Activated CD4-positive, CD25-positive, alpha-beta regulatory T cell (primary cell): ENCODE data around the gene BLVRB.
A peak's percentile ranks its signal among the peaks of the same experiment; 100 is the strongest.
"Not testable (repeated sequence)": the region's sequence is repeated elsewhere in the genome, so short reads cannot be mapped to it uniquely, and the experiment has no call there.

Experiments
- DNase-seq, 4 experiments: peaks; one replicate each; lab custom pipeline; 2025; lab: John Stamatoyannopoulos, UW

BLVRB gene

DNA sequence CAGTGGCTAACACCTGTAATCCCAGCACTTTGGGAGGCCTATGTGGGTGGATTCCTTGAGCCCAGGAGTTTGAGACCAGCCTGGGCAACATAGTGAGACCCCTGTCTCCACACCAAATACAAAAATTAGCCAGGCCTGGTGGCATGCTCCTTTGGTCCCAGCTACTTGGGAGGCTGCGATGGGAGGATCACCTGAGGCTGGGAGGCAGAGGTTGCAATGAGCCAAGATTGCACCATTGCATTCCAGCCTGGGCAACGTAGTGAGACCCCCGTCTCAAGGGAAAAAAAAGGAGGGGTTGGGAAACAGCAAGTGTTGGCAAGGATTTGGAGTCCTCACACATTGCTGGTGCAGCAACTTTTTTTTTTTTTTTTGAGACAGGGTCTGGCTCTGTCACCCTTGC lies 20.5 kb upstream of the BLVRB start:
- no peak for DNase-seq

DNA sequence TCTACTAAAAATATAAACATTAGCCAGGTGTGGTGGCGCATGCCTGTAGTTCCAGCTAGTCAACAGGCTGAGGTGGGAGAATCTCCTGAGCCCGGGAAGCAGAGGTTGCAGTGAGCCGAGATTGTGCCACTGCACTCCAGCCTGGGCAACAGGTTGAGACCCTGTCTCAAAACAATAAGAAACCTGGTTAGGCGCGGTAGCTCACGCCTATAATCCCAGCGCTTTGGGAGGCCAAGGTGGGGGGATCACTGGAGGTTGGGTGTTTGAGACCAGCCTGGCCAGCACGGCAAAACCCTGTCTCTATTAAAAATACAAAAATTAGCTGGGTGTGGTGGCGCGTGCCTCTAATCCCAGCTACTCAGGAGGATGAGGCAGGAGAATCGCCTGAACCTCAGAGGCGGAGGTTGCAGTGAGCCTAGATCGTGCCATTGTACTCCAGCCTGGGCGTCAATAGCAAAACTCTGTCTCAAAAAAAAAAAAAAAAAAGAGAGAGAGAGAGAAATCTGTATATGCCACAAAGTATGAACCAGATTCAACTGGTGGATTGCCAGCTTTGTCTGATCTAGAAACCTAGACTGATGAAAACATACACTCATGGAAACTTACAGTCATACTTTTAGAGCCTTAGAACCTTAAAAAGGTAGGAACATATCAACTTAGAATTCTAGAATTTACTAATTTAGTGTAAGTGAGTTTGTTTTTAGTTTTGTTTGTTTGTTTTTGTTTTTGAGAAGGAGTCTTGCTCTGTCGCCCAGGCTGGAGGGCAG lies 10.5 kb upstream of the BLVRB start:
- DNase-seq, result not testable (repeated sequence)

DNA sequence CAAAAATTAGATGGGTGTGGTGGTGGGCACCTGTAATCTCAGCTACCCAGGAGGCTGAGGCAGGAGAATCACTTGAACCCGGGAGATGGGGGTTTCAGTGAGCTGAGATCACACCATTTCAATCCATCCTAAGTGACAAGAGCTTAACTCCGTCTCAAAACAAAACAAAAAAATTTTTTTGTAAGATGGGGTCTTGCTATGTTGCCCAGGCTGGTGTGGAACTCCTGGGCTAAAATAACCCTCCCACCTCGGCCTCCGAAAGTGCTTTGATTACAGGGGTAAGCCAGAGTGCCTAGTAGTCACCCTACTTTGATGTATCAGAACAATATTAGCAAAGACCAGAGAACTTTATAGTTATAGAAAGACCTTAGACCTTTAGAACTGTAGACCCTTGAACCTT lies 9.2 kb upstream of the BLVRB start:
- DNase-seq, result no peak

DNA sequence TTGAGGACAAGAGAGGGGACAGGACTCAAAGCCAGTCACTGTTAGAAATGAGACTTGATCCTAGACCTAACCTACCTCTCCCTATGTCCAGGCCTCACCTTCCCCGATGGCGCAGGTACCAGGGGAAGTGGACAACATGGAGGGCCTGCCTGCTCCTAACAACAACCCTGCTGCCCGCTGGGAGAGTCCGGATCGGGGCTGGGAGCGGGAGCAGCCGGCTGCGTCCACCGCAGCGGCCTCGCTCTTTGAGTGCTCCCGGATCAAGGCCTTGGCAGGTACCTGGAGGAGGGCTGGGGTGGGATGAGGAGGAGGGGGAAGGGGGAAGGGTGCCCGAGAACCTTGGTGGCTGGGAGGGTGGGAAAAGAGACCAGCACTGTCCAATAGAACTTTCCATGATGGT lies 7.0 kb upstream of the BLVRB start:
- DNase-seq, result no peak

DNA sequence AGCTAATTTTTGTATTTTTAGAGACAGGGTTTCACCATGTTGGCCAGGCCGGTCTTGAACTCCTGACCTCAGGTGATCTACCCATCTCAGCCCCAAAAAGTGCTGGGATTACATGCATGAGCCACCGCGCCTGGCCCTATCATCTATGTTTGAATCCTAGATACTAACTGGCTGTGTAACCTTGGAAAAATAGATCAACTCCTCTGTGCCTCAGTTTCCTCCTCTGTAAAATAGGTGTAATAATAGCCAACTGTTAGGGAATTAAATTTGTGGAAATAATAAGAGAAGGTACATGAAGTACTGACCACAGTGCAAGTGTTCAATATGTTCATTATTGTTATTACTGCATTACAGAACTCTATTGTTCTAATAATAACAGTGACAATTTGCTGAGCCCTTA lies 5.6 kb upstream of the BLVRB start:
- DNase-seq, result no peak

DNA sequence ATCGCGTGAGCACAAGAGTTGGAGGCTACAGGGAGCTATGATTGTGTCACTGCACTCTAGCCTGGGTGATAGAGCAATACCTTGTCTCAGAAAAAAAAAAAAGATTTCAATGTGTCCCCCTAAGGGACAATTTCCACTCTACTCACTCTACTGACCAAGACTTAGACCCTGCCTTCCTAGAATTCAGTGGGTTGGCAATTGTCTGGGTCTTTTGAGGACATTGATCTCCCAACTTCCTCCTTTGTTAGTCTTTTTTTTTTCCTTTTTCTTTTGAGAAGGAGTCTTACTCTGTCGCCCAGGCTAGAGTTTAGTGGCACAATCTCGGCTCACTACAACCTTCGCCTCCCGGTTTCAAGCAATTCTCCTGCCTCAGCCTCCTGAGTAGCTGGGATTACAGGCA lies 3.5 kb upstream of the BLVRB start:
- DNase-seq, result no peak

DNA sequence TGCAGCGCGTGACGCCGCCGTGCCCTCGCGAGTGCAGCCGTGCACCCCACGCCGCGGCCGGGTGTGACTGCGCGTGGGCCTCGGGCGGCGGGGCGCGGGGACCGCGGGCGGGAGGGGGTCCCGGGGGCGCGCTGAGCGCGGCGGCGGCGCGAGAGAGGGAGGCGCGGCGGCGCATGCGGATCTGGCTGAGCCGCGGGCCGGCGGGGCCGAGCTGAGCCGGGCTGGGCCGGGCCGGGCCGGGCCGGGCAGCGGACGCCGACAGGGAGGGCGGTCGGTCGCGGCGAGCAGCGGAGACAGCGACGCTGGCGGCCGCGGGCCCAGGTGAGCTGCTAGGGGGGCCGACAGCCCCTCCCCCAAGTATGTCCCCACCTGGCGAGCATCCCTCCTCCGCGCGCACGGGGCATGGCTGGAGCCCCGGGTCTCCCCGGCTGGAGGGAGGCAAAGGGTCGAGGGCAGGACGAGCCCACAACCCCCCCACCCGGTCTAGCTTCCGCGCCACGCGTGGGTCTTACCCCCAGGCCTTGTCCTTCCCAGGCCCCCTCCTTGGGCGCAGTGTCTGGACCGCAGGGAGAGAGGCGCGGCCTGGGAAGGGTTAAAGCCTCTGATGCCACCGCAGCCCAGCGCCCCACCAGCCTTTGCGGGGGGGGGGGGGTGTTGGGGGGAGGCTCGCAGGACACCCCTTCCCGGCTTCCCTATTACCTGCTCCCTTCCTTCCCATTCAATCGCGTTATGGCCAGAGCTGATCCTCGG lies 1.6 kb upstream of the BLVRB start, which contains the start of gene SPTBN4:
SPTBN4 (plus strand) TSS at position 17 of the 750 bp plus-strand sequence. CDS start 5,621 bp downstream, outside the sequence.
- DNase-seq, result no peak

DNA sequence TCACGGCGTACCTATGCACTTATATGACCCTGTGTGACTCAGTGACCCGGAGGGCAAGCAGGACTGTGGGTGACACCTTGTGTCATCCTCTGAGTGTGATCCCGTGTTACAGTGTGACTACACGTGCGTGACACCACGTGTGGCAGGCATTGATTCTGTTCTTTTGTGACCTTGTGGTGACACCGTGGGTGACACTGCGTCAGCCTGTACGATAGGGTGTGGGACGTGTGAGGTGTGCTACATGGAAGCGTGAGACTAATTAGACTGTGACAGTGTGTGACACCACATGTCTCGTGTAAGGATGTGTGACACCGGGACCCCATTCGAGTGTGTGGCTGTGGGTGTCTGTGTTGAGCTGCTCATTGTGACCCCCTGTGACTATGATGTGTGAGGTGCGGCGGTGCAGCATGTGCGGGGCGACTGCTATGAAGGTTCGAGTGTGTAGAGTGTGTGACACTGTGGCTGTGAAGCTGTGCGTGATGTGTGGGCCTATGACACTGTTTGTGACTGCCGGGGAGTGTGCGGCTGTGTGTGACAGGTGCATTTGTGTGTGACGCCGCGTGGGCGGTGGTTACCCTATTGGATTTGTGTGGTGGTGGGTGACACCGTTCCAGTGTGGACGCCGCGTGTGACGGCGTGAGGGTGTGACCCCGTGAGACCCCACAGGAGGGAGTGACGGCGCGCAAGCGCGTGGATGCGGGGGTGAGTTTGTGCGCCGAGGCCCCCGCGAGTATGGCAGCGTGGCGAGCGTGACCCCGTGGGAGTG lies 857 bp upstream of the BLVRB start:
- peak in 3 of 4 experiments; percentile 52 to 68 (median 63) for DNase-seq

DNA sequence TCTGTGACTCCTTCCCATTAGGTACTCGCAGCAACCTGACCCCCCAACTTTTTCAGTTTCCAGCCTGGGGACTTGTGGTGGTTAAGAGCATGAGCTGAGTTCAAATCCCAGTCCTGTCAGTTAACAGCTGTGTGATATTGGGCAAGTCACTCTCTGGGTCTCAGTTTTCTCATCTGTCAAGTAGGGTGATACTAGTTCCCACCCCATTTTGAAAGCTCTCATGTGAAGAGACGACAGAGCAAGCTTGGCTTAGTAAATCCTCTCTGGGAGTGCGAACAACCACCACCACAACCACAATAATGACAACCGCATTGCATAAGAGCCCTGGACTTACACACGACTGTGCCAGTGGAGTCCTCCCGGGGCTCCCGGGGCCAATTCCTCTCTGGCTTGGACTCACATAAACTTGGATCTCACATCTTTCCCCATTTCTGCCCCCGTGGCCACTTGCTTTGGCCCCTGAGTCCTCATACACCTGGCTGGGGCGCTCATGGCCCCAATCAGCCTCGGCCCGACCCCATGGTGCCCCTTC lies 454 bp downstream of the BLVRB start:
- no peak for DNase-seq

DNA sequence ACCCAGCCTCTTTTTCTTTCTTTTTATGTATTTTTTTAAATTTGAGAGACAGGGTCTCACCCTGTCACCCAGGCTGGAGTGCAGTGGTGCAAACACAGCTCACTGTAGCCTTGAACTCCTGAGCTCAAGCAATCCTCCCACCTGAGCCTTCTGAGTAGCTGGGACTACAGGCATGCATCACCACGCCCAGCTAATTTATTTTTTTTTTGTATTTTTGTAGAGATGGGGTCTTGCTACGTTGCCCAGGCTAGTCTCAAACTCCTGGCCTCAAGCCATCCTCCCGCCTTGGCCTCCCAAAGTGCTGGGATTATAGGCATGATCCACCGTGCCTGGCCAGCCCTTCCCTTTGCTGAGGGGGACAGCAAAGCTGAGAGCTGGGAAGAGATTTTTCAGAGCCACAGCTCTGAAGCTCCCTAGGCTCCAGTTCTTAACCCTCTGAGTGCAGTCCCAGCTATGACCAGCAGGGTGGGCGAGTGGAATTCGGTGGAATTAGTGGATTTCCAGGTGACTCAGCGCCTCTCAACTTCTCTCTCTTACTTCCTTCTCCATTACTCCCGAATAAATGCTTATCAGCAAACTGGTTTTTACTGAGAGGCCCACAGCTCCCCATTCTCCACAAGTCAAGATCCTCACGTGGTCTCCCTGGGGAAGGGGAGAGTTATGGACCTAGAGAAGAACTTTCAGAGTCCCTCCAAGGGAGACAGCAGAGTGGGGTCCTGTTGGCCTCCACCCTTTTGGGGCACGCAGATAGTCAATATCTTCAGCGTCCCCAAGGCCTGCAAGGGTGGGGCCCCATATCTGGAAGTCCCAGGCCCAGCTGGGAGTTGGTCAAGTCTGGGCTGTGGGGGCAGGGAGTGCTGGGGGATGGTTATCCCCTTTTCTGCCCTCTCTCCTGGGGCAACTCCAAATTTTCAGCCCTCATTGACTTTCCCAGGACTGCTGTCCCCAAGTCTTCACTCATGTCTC lies 1.2 kb downstream of the BLVRB start:
- DNase-seq, result peak; percentile 13 to 55 (median 30)

DNA sequence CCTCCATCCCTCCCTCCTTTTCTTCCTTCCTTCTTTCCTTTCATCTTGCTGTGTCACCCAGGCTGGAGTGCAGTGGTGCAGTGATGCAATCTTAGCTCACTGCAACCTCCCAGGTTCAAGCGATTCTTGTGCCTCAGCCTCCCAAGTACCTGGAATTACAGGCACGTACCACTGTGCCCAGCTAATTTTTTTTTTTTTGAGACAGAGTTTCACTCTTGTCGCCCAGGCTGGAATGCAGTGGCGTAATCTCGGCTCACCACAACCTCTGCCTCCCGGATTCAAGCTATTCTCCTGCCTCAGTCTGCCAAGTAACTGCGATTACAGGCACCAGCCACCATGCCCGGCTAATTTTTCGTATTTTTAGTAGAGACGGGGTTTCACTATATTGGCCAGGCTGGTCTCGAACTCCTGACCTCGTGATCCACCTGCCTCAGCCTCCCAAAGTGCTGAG lies 1.9 kb downstream of the BLVRB start:
- DNase-seq, result not testable (repeated sequence)

DNA sequence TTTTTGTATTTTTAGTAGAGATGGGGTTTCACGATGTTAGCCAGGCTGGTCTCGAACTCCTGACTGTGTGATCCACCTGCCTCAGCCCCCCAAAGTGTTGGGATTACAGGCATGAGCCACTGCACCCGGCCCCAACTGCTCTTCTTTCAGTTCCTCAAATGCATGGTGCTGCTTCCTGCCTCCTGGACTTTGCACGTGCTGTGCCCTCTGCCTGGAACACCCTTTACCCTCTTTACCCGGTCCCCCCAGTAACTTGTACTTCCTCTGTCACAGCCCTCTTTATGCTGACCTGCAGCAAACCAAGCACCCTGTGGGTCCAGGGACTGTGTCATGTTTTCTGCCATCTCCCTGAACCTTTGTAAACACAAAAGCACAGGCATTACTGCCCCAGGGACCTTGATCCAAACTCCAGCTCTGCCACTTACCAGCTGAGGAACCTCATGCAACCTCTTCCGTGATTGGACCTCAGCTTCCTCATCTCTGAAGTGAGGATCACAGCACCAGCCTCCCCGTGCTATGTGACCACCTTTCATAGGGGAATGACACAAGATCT lies 3.8 kb downstream of the BLVRB start:
- DNase-seq, result no peak

DNA sequence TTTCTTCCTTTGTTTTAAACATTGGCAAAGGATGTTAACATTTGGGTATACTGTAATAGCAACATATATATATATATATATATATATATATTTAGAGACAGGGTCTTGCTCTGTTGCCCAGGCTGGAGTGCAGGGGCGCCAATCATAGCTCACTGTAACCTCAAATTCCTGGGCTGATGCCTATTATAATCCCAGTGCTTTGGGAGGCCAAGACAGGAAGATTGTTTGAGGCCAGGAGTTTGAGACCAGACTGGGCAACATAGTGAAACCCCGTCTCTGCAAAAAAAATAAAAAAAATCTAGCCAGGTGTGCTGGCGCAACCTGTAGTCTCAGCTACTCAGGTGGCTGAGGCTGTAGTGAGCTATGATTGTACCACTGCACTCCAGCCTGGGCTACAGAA lies 5.4 kb downstream of the BLVRB start:
- DNase-seq, result no peak

DNA sequence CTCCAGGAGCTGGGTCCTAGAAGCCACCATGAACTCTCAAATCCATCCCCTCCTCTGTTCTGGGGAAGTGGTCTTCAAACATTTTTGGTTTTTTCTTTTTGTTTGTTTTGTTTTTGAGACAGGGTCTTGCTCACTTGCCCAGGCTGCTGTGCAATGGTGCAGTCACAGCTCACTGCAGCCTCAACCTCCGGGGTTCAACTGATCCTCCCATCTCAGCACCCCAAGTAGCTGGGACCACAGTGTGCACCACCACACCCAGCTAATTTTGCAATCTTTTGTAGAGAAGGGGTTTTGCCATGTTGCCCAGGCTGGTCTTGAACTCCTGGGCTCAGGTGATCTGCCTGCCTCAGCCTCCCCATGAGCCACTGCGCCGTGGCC lies 7.0 kb downstream of the BLVRB start:
- DNase-seq, result no peak

DNA sequence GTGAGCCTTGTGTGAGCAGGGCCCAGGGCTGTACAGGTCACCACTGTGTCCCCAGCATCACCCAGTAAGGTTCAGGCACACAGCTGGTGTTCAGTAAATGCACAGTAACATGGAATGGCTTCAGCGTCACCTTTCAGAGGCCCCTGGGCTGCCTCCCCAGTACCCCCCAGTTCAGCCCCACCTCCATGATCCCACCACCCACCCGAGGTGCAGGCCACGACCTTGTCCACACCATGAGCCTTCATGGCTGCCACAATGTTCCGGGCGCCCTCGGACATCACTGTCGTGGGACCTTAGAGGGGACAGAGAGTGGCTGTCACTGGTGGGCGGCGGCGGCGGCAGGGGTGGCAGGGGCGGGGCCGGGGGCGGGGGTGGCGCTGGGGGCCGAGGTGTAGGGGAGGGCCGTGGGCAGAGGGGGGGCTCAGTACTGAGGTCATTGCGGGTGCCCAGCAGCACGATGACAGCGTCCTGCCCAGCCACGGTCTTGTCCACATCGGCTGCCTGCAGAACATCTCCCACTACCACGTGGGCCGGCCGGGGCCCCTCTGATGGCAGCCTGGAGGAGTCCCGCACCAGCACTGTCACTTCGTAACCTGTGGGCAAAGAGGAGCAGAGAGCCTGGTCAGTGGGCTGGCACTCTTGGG lies 7.5 kb downstream of the BLVRB start:
- DNase-seq, result no peak

DNA sequence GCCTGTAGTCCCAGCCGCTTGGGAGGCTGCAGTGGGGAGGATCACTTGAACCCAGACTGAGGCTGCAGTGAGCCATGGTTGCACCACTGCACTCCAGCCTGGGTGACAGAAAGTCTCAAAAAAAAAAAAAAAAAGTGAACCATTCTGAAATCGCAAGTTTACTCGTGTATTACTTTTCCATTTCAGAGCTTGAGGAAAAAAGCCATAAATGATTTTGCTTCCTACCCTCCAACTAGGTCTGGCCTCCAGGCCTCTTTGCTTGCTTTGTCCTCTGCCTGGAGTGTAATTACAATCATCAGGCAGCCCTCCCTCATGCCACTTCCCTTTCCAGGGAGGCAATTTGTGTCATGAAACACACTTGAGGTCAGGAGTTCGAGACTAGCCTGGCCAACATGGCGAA lies 8.5 kb downstream of the BLVRB start:
- no peak for DNase-seq

DNA sequence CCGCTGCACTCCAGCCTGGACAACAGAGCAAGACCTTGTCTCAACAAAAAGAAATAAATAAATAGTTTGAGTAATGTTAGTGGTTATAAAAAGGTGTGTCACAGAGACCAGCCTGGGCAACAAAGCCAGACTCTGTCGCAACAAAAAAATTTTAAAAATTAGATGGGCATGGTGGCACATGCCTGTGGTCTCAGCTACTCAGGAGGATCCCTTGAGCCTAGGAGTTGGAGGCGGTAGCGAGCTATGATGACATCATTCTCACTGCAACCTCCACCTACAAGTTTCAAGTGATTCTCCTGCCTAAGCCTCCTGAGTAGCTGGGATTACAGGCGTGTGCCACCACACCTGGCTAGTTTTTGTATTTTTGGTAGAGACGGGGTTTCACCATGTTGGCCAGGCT lies 11.6 kb downstream of the BLVRB start:
- not testable (repeated sequence) for DNase-seq

DNA sequence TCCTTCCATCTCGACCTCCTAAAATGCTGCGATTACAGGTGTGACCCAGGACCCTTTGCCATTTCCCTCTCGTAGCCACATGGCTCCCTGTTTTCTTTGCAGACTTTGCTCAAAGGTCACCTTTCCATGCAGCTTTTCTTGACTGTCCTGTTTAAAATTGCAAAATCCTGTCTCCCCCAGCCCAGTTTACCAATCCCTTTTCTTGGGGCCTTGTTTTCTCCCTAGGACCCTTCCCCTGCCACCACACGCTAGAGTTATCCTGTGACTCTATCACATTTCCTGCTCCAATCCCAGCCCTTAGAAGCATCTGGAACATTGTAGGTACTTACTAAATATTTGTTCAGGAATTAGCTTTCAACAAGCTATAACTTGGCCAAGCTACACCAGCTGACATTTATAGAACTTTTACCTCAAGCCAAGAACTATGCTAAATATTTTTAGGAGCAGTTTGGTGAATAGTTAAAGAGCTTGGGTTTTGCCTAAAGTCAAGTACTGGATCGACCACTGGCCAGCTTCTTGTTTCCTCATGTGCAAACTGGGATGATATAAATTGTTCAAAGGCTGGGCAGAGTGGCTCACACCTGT lies 12.3 kb downstream of the BLVRB start:
- no peak for DNase-seq

DNA sequence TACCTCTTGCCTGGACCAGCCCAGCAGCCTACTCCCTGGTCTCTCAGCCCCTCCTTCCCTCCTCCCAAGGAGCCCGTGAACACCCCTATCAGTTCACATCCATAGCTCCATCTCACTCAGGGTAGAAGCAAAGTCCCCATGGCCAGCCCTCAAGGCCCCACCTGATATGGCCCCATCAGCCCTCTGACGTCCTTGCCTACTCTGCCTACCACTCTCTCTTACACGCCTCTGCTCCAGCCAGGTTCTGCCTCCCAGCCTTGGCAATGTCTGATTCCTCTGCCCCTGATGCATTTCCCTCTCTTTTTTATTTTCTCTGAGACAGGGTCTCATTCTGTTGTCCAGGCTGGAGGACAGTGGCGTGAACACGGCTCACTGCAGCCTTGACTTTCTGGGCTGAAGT lies 13.5 kb downstream of the BLVRB start:
- DNase-seq, result no peak

DNA sequence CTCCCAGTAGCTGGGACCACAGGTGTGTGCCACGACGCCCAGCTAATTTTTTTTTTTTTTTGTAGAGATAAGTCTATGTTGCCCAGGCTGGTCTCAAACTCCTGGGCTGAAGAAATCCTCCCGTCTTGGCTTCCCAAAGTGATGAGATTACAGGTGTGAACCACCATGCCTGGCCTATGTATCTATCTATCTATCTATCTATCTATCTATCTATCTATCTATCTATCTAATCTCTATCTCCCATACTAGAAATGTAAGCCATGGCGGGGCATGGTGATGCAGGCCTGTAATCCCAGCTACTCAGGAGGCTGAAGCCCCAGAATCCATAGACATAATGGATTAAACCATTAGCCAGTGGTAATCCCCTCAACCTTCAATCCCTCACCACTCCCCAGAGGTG lies 14.9 kb downstream of the BLVRB start:
- no peak for DNase-seq
